ENCODE results near the gene SMYD3. TPM values are rescaled to one million over a fixed set of nuclear protein-coding genes. Genes with fewer than 3 reads are reported as not detected.

SMYD3 gene
- total and polyA plus RNA-seq, 9 donors: 8.0 to 13.9 (median 9.6) TPM

DNA sequence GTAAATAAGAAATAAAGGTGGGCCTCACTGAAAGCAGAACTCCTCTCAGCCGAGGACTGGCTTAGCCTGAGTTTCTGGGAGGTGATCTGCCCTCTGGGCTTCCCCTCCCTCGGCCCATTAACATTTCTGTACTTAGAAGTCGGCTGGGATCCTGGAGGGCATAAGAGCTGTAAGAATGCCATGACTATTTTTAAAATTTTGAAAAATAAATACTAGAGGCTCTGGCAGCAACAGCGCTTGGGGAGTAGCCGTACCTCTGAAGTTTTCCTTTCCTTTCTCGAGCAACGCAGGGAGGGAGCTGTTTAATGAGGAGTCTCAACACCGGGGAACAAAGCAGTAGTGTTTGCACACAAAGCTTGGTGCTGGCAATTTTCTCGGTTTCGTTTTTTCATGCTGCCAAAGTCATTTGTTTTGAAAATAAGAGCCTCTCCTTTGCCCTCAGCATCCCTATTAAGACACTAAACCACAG is 498.7 kb downstream of the SMYD3 start:
- Histone ChIP-seq H3K4me3 (ENCODE audit: low read length) (no peak overlapping the region), H3K36me3 (ENCODE audit: control insufficient read depth, insufficient read depth, low read length) (no peaks in the 10 kb centered on the region), H3K4me1 (ENCODE audit: control insufficient read depth, insufficient read depth, low read length) (no peaks in the 10 kb centered on the region), H3K27ac (ENCODE audit: low read length) (no peak overlapping the region), H3K9me3 (replicated peaks; ENCODE audit: control insufficient read depth, low read depth, low read length) (no peaks in the 10 kb centered on the region), H3K27me3 (ENCODE audit: control insufficient read depth, insufficient read depth, low read length) (no peaks in the 10 kb centered on the region)
- DNase-seq: no peak
- 68% methylated on average over 7 of the region's 10 CpGs for WGBS (ENCODE audit: insufficient coverage)

DNA sequence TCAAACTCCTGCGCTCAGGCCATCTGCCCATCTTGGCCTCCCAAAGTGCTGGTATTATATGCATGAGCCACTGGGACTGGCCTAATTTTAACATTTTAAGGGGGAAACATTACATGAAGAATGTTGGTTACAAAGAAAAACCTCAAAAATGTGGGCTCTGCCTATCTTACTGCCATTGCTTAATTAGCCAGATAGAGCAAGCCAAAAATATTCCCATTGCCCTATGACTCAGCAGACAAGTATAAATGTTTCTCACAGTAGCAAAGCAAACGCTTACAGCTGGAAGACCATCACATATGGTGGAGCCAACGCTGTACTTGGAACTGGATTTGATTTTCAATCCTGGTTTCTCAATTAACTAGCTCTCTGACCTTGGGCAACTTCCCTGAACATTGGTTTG is 502.0 kb downstream of the SMYD3 start:
- H3K36me3 ChIP-seq (ENCODE audit: control insufficient read depth, insufficient read depth, low read length): no peaks in the 10 kb centered on the region
- no peaks in the 10 kb centered on the region for H3K27me3 ChIP-seq (ENCODE audit: control insufficient read depth, insufficient read depth, low read length)
- DNase-seq: peak; percentile 35
- H3K27ac ChIP-seq (ENCODE audit: low read length): no peak overlapping the region
- no peaks in the 10 kb centered on the region for H3K9me3 ChIP-seq (replicated peaks; ENCODE audit: control insufficient read depth, low read depth, low read length)
- no peaks in the 10 kb centered on the region for H3K4me1 ChIP-seq (ENCODE audit: control insufficient read depth, insufficient read depth, low read length)
- no peak overlapping the region for H3K4me3 ChIP-seq (ENCODE audit: low read length)
- whole genome bisulfite sequencing (ENCODE audit: insufficient coverage): 100% methylated on average over 1 of the region's 3 CpGs

DNA sequence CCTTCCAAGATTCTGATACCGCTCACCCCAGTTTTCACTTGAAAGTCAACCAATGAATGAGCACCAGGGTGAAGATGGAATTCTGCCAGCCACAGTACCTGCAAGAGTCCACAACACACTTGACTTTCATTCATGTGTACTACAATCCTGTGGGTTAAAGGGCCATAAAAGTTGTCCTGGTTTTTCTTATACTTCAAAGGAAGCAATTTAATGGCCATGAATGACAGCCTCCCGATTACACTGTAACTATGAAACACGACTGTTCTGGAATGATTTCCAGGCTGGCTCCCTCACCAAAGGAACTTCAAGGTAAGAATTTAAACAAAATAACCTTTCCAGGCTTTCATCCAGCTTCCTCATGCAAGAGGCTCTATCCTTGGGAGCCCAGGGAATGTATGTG is 502.8 kb downstream of the SMYD3 start:
- no peak overlapping the region for H3K4me3 ChIP-seq (ENCODE audit: low read length)
- H3K27ac ChIP-seq (ENCODE audit: low read length): no peak overlapping the region
- no peaks in the 10 kb centered on the region for H3K4me1 ChIP-seq (ENCODE audit: control insufficient read depth, insufficient read depth, low read length)
- no peaks in the 10 kb centered on the region for H3K9me3 ChIP-seq (replicated peaks; ENCODE audit: control insufficient read depth, low read depth, low read length)
- DNase-seq: no peak
- no peaks in the 10 kb centered on the region for H3K36me3 ChIP-seq (ENCODE audit: control insufficient read depth, insufficient read depth, low read length)
- H3K27me3 ChIP-seq (ENCODE audit: control insufficient read depth, insufficient read depth, low read length): no peaks in the 10 kb centered on the region
- WGBS (ENCODE audit: insufficient coverage): no CpG with 5 or more reads among the region's 3 CpGs

- H3K27ac ChIP-seq (ENCODE audit: low read length): no peak overlapping the region
- DNase-seq: no peak
- WGBS (ENCODE audit: insufficient coverage): no CpG with 5 or more reads among the region's 2 CpGs
- H3K9me3 ChIP-seq (replicated peaks; ENCODE audit: control insufficient read depth, low read depth, low read length): no peaks in the 10 kb centered on the region
- H3K36me3 ChIP-seq (ENCODE audit: control insufficient read depth, insufficient read depth, low read length): no peaks in the 10 kb centered on the region
- H3K4me3 ChIP-seq (ENCODE audit: low read length): no peak overlapping the region
- H3K27me3 ChIP-seq (ENCODE audit: control insufficient read depth, insufficient read depth, low read length): no peaks in the 10 kb centered on the region
- H3K4me1 ChIP-seq (ENCODE audit: control insufficient read depth, insufficient read depth, low read length): no peaks in the 10 kb centered on the region
Observed at GRCh38 chr1:246003442-246003730, 503.7 kb downstream of the SMYD3 start.

DNA sequence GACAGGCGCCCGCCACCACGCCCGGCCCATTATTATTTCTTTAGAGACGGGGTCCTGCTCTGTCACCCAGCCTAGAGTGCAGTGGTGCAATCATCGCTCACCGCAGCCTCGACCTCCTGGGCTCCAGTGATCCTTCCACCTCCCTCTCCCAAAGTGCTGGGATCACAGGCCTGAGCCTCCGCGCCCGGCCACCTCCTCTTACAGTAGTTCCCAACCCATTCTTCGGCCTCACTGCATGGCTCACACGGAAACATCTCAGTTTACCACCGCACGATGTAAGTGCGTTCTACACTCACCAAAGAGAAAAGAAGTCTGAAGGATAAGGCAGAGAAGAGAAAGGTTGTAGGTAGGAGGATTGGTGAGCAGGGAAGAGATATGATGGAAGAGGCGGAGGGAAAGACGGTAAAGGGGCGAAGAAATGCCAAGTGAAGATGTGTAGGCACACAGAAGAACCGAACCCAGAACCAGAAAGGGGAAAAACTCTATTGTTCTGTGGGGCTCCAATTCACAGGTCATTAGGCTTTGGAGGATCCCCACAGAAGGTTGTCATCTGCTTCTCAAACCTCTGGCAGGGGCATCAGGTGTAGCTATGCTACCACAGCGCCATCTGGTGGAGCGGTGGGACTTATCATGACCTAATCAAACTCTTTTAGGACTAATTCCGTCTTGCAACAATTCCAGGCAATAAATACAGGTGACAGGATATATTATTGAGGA is 504.2 kb downstream of the SMYD3 start:
- WGBS (ENCODE audit: insufficient coverage): 86% methylated on average over 15 of the region's 23 CpGs
- H3K9me3 ChIP-seq (replicated peaks; ENCODE audit: control insufficient read depth, low read depth, low read length): no peaks in the 10 kb centered on the region

DNA sequence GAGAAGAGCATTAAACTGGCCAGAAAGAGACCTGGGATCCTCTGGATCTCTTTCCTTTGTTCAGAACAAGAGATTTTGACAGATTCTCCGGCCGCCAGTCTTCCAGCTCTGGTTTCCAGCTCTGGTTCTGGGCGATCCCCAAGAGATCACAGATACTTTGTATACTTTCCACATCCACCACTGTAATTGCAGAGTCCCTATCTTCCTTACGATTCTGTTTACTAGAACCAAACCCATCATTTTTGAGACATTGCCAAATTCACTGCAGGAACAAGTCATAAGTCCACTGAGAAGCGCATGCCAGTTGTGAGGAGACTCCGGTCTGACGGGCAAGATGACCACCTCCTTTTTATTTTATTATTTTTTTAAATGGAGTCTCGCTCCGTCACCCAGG is 505.2 kb downstream of the SMYD3 start:
- Histone ChIP-seq H3K36me3 (ENCODE audit: control insufficient read depth, insufficient read depth, low read length) (no peaks in the 10 kb centered on the region), H3K4me3 (ENCODE audit: low read length) (no peak overlapping the region), H3K4me1 (ENCODE audit: control insufficient read depth, insufficient read depth, low read length) (no peaks in the 10 kb centered on the region), H3K27me3 (ENCODE audit: control insufficient read depth, insufficient read depth, low read length) (no peaks in the 10 kb centered on the region), H3K27ac (ENCODE audit: low read length) (no peak overlapping the region), H3K9me3 (replicated peaks; ENCODE audit: control insufficient read depth, low read depth, low read length) (no peaks in the 10 kb centered on the region)
- peak; percentile 21 for DNase-seq
- 27% methylated on average over 4 of the region's 9 CpGs for WGBS (ENCODE audit: insufficient coverage)

More for the DNA sequence above, 504.2 kb downstream of the SMYD3 start:
- H3K4me1 ChIP-seq (ENCODE audit: control insufficient read depth, insufficient read depth, low read length): no peaks in the 10 kb centered on the region
- no peak overlapping the region for H3K4me3 ChIP-seq (ENCODE audit: low read length)
- H3K27ac ChIP-seq (ENCODE audit: low read length): no peak overlapping the region
- DNase-seq: peak; percentile 85
- no peaks in the 10 kb centered on the region for H3K36me3 ChIP-seq (ENCODE audit: control insufficient read depth, insufficient read depth, low read length)
- no peaks in the 10 kb centered on the region for H3K27me3 ChIP-seq (ENCODE audit: control insufficient read depth, insufficient read depth, low read length)

DNA sequence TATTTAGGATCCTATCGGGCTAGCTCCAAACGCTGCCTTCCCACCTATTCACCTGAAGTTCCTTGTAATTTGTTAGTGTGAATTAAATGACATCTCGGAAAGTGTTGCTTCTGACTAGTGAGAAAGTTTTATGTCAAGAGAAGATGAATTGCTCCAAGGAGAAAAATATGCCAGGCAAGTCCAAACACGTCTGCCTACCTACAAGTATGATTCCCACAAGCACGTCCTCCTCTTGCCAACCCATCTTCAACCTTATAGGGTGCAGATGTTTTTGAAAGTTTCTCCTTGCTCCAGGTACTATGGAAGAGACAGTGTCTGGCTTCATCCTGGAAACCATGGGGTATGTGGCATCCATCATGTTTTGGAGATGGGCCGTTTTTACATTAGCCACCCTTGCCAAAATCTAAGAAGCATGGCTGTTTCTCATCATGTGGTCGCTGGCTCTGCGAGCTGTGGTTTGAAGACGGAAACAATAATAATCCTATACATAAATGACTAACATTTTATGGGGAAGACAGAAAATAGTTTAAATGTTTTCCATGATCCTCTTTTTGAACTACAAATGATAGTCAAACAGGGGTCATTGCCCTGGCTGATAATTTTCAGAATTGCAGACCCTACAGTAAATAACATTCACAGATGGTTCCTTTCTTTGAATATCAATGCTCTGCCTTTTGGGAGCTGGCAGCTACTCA is 505.8 kb downstream of the SMYD3 start:
- H3K9me3 ChIP-seq (replicated peaks; ENCODE audit: control insufficient read depth, low read depth, low read length): no peaks in the 10 kb centered on the region
- peak; percentile 39 for DNase-seq
- H3K27ac ChIP-seq (ENCODE audit: low read length): no peak overlapping the region
- H3K4me3 ChIP-seq (ENCODE audit: low read length): no peak overlapping the region
- no peaks in the 10 kb centered on the region for H3K4me1 ChIP-seq (ENCODE audit: control insufficient read depth, insufficient read depth, low read length)
- H3K36me3 ChIP-seq (ENCODE audit: control insufficient read depth, insufficient read depth, low read length): no peaks in the 10 kb centered on the region
- no CpG with 5 or more reads among the region's 9 CpGs for WGBS (ENCODE audit: insufficient coverage)
- H3K27me3 ChIP-seq (ENCODE audit: control insufficient read depth, insufficient read depth, low read length): no peaks in the 10 kb centered on the region

DNA sequence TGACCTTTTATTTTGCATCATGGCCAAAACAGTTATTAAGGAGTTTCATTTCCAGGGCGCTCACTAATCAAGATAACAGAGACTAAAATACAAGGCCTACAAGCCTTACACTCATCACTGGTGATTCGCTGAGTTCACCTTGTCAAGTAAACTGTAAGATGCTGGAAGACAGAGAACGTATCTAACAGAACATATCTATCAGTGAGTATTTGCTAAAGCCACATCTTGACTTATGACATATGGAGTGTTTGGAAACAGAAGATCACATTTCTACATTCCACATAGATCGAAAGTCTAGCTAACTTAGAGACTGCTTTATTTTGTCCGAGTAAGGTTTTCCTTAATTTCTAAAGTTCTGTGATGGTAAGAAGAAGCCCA is 506.5 kb downstream of the SMYD3 start:
- Histone ChIP-seq H3K36me3 (ENCODE audit: control insufficient read depth, insufficient read depth, low read length) (no peaks in the 10 kb centered on the region), H3K27ac (ENCODE audit: low read length) (no peak overlapping the region), H3K4me1 (ENCODE audit: control insufficient read depth, insufficient read depth, low read length) (no peaks in the 10 kb centered on the region), H3K9me3 (replicated peaks; ENCODE audit: control insufficient read depth, low read depth, low read length) (no peaks in the 10 kb centered on the region), H3K27me3 (ENCODE audit: control insufficient read depth, insufficient read depth, low read length) (no peaks in the 10 kb centered on the region), H3K4me3 (ENCODE audit: low read length) (no peak overlapping the region)
- no CpG with 5 or more reads among the region's 5 CpGs for WGBS (ENCODE audit: insufficient coverage)
- DNase-seq: no peak

DNA sequence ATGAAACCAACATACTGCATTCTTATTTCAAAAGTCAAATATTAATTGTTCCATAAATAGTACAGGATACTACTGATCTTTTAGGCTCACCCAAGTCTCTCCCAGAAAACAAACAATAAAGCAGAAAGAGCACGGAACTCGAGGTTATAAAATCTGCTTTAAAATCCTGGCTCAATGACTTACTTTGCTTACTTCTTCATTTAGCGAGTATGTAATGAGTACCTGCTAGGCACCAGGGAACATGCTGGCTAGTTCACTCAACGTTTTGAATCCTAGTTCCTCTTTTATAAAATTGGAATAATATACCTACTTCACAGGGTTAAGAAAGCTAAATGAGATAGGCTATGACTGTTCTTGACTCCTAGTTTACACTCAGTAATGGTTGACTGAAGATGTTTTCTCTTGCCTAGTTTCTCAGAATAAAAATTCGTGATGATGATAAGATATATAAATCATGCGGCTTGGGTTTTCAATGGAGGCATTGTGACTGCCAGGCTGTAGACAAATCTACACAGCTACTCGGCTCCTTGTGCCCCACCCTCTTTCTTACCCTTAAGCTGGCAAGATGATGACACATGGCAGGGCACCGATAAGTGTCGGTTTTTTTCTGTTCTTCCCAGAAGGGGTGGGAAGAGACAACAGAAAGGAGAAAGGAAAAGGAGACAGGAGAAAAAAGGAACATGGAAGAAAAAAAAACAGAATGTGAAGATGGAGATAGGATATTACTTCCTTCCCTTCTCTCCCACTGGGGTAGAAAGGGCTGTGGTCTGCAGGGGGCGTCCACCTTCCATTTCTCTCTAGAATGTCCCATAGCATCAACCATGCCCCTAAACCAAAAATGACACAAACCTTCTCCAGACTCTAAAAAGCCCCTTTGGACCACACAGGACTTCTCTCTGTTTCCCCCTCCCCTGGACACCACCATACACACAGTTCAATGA is 507.1 kb downstream of the SMYD3 start:
- no peaks in the 10 kb centered on the region for H3K4me1 ChIP-seq (ENCODE audit: control insufficient read depth, insufficient read depth, low read length)
- no peaks in the 10 kb centered on the region for H3K36me3 ChIP-seq (ENCODE audit: control insufficient read depth, insufficient read depth, low read length)
- DNase-seq: no peak
- no peaks in the 10 kb centered on the region for H3K27me3 ChIP-seq (ENCODE audit: control insufficient read depth, insufficient read depth, low read length)
- H3K27ac ChIP-seq (ENCODE audit: low read length): no peak overlapping the region
- no peak overlapping the region for H3K4me3 ChIP-seq (ENCODE audit: low read length)
- no CpG with 5 or more reads among the region's 10 CpGs for WGBS (ENCODE audit: insufficient coverage)
- H3K9me3 ChIP-seq (replicated peaks; ENCODE audit: control insufficient read depth, low read depth, low read length): no peaks in the 10 kb centered on the region
